Stimulated activated effector memory CD8-positive, alpha-beta T cell treated with anti-CD3 and anti-CD28 coated beads, Interleukin-12 subunit alpha, Interleukin-12 subunit beta, amount 100 ng/mL, for 72 hours (primary cell): ENCODE data around the gene GSG1.

Experiments
- ATAC-seq: fragments of 150-1000 bp; cut with Tn5 transposase; 2 replicates; pipeline ENCODE4 v1.10.0; 2021
- DNase-seq, 2 donors: peaks; one replicate each; pipeline ENCODE4 v3.0.0; 2021 to 2022; ENCODE audit warnings: low spot score in 2 of 2
- H3K27ac Mint-ChIP-seq: one replicate; pipeline ENCODE4 v1.8.0; 2022; ENCODE audit warnings: mild to moderate bottlenecking, mixed read lengths
- H3K36me3 Mint-ChIP-seq: one replicate; pipeline ENCODE4 v1.8.0; 2022; ENCODE audit warnings: mild to moderate bottlenecking, mixed read lengths
- H3K4me1 Mint-ChIP-seq: one replicate; pipeline ENCODE4 v1.8.0; 2022; ENCODE audit warnings: mixed read lengths
- H3K4me3 Mint-ChIP-seq: one replicate; pipeline ENCODE4 v1.8.0; 2022; ENCODE audit warnings: mild to moderate bottlenecking, mixed read lengths
- H3K9me3 Mint-ChIP-seq: one replicate; pipeline ENCODE4 v1.8.0; 2022; ENCODE audit warnings: mixed read lengths

The GSG1 gene

GRCh38 chr12:13102461-13103195 lies 839 bp downstream of the GSG1 start:
- Mint-ChIP-seq H3K4me3 (peak overlapping the region; percentile 70), H3K9me3 (no peaks in the 10 kb centered on the region), H3K27ac (peak overlapping the region; percentile 96), H3K4me1 (peaks cover 56% of the 10 kb centered on the region), H3K36me3 (peaks cover 6% of the 10 kb centered on the region)
- no peak for DNase-seq
- ATAC-seq, result no peak

- H3K4me1 Mint-ChIP-seq, result peaks cover 58% of the 10 kb centered on the region
- peak overlapping the region; percentile 70 for H3K4me3 Mint-ChIP-seq
- no peaks in the 10 kb centered on the region for H3K9me3 Mint-ChIP-seq
- H3K36me3 Mint-ChIP-seq, result peaks cover 6% of the 10 kb centered on the region
- H3K27ac Mint-ChIP-seq, result peak overlapping the region; percentile 96
- peak in 1 of 2 donors; percentile 61 for DNase-seq
- ATAC-seq, result peak; percentile 20
Measured at GRCh38 chr12:13101821-13102375, 1.6 kb downstream of the GSG1 start.

GRCh38 chr12:13100882-13101769 lies 2.3 kb downstream of the GSG1 start:
- H3K27ac Mint-ChIP-seq, result peak overlapping the region; percentile 96
- peaks cover 58% of the 10 kb centered on the region for H3K4me1 Mint-ChIP-seq
- DNase-seq, result peak; percentile 83 to 94
- H3K9me3 Mint-ChIP-seq, result no peaks in the 10 kb centered on the region
- peaks cover 6% of the 10 kb centered on the region for H3K36me3 Mint-ChIP-seq
- peak; percentile 87 for ATAC-seq
- peak overlapping the region; percentile 70 for H3K4me3 Mint-ChIP-seq

GRCh38 chr12:13100605-13100881 lies 2.9 kb downstream of the GSG1 start:
- ATAC-seq (no peak), DNase-seq (peak in 1 of 2 donors; percentile 55)

GRCh38 chr12:13099844-13100604 lies 3.4 kb downstream of the GSG1 start:
- no peak for DNase-seq
- H3K4me3 Mint-ChIP-seq, result peak overlapping the region; percentile 70
- H3K4me1 Mint-ChIP-seq, result peaks cover 58% of the 10 kb centered on the region
- peak overlapping the region; percentile 96 for H3K27ac Mint-ChIP-seq
- H3K9me3 Mint-ChIP-seq, result no peaks in the 10 kb centered on the region
- ATAC-seq, result no peak
- H3K36me3 Mint-ChIP-seq, result peaks cover 6% of the 10 kb centered on the region

More at GRCh38 chr12:13100605-13100881, 2.9 kb downstream of the GSG1 start:
- Mint-ChIP-seq H3K4me1 (peaks cover 58% of the 10 kb centered on the region), H3K9me3 (no peaks in the 10 kb centered on the region), H3K36me3 (peaks cover 6% of the 10 kb centered on the region), H3K27ac (peak overlapping the region; percentile 96), H3K4me3 (peak overlapping the region; percentile 70)

GRCh38 chr12:13099066-13099843 lies 4.2 kb downstream of the GSG1 start:
- H3K27ac Mint-ChIP-seq, result no peak overlapping the region
- no peaks in the 10 kb centered on the region for H3K9me3 Mint-ChIP-seq
- no peak overlapping the region for H3K4me3 Mint-ChIP-seq
- DNase-seq (no peak), ATAC-seq (no peak)
- H3K36me3 Mint-ChIP-seq, result peaks cover 6% of the 10 kb centered on the region
- peaks cover 63% of the 10 kb centered on the region for H3K4me1 Mint-ChIP-seq

- no peak for ATAC-seq
Measured at GRCh38 chr12:13097491-13098011, 5.9 kb downstream of the GSG1 start.

GRCh38 chr12:13095266-13095995 lies 8.0 kb downstream of the GSG1 start:
- H3K27ac Mint-ChIP-seq, result no peak overlapping the region
- DNase-seq, result no peak
- ATAC-seq, result no peak
- peaks cover 39% of the 10 kb centered on the region for H3K4me1 Mint-ChIP-seq
- H3K36me3 Mint-ChIP-seq, result no peaks in the 10 kb centered on the region
- H3K4me3 Mint-ChIP-seq, result no peak overlapping the region
- H3K9me3 Mint-ChIP-seq, result no peaks in the 10 kb centered on the region

More at GRCh38 chr12:13097491-13098011, 5.9 kb downstream of the GSG1 start:
- DNase-seq, result no peak
- H3K36me3 Mint-ChIP-seq, result peaks cover 6% of the 10 kb centered on the region
- peak overlapping the region; percentile 70 for H3K27ac Mint-ChIP-seq
- H3K9me3 Mint-ChIP-seq, result no peaks in the 10 kb centered on the region
- peak overlapping the region; percentile 28 for H3K4me3 Mint-ChIP-seq
- peaks cover 57% of the 10 kb centered on the region for H3K4me1 Mint-ChIP-seq

- H3K4me3 Mint-ChIP-seq, result no peak overlapping the region
- no peaks in the 10 kb centered on the region for H3K36me3 Mint-ChIP-seq
- H3K9me3 Mint-ChIP-seq, result no peaks in the 10 kb centered on the region
- peaks cover 29% of the 10 kb centered on the region for H3K4me1 Mint-ChIP-seq
- H3K27ac Mint-ChIP-seq, result no peak overlapping the region
- ATAC-seq (no peak), DNase-seq (no peak)
Measured at GRCh38 chr12:13094367-13094766, 9.1 kb downstream of the GSG1 start.

GRCh38 chr12:13093848-13094220 lies 9.6 kb downstream of the GSG1 start:
- Mint-ChIP-seq H3K27ac (no peak overlapping the region), H3K4me1 (peaks cover 24% of the 10 kb centered on the region), H3K4me3 (no peak overlapping the region)

GRCh38 chr12:13093191-13093847 lies 10.1 kb downstream of the GSG1 start:
- no peak for ATAC-seq
- Mint-ChIP-seq H3K4me1 (peaks cover 19% of the 10 kb centered on the region), H3K36me3 (no peaks in the 10 kb centered on the region), H3K4me3 (no peak overlapping the region), H3K27ac (no peak overlapping the region), H3K9me3 (no peaks in the 10 kb centered on the region)
- DNase-seq, result no peak

More at GRCh38 chr12:13093848-13094220, 9.6 kb downstream of the GSG1 start:
- H3K36me3 Mint-ChIP-seq, result no peaks in the 10 kb centered on the region
- ATAC-seq, result no peak
- no peaks in the 10 kb centered on the region for H3K9me3 Mint-ChIP-seq
- no peak for DNase-seq

- ATAC-seq (no peak), DNase-seq (no peak)
- peaks cover 11% of the 10 kb centered on the region for H3K4me1 Mint-ChIP-seq
- H3K4me3 Mint-ChIP-seq, result no peak overlapping the region
- H3K9me3 Mint-ChIP-seq, result no peaks in the 10 kb centered on the region
- H3K36me3 Mint-ChIP-seq, result no peaks in the 10 kb centered on the region
- no peak overlapping the region for H3K27ac Mint-ChIP-seq
Measured at GRCh38 chr12:13091832-13092231, 11.6 kb downstream of the GSG1 start.

GRCh38 chr12:13090054-13090453 lies 13.4 kb downstream of the GSG1 start:
- H3K9me3 Mint-ChIP-seq, result no peaks in the 10 kb centered on the region
- H3K36me3 Mint-ChIP-seq, result no peaks in the 10 kb centered on the region
- H3K4me1 Mint-ChIP-seq, result peaks cover 11% of the 10 kb centered on the region
- no peak overlapping the region for H3K4me3 Mint-ChIP-seq
- H3K27ac Mint-ChIP-seq, result no peak overlapping the region
- DNase-seq (no peak), ATAC-seq (no peak)
